PC-9 (cell line): ENCODE results near the gene CRTC3.

Experiments used
- EZH2 ChIP-seq: fragments of 200-600 bp; sonication (generic); IDR thresholded peaks from 2 replicates; pipeline ENCODE4 v1.8.0; 2017; ENCODE audit warnings: antibody characterized with exemption, low read depth
- TF ChIP-seq, protein P1 (sequence below): fragments of 200-600 bp; sonication (generic); conservative IDR thresholded peaks from 2 replicates; pipeline ENCODE4 v1.6.1; 2017; ENCODE audit warnings: mixed run types, antibody characterized with exemption, mild to moderate bottlenecking, moderate library complexity

DNA sequence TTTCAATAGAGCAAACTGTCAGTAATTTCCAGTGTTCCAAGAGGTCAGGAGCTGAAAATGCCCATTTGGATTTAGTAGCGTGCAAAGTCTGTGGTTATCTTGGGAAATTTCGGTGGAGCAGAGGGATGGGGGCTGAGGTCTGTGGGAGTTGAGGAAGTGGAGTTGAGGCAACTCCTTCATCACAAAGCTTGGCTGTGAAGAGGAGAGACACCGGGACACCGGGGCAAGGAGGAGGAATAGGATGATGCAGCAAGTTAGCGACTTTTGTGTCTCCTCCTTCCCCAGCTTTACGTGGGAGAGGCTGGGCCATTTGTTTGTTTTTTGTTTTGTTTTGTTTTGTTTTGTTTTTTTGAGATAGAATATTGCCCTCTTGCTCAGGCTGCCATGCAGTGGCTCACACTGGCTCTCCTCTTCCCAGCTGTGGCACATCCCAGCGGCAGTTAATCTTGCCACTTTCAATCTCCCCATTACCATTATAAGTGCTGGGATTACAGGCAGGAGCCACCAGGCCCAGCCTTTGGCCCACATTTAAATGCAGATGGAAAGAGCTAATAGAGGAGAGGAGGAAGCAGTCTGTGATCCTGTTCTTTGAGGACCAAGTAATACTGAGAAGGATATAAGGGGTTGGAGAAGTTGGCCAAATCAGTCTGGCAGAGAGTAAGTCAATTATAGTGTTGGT is 47.1 kb downstream of the CRTC3 start:
- TF ChIP-seq, protein P1, sequence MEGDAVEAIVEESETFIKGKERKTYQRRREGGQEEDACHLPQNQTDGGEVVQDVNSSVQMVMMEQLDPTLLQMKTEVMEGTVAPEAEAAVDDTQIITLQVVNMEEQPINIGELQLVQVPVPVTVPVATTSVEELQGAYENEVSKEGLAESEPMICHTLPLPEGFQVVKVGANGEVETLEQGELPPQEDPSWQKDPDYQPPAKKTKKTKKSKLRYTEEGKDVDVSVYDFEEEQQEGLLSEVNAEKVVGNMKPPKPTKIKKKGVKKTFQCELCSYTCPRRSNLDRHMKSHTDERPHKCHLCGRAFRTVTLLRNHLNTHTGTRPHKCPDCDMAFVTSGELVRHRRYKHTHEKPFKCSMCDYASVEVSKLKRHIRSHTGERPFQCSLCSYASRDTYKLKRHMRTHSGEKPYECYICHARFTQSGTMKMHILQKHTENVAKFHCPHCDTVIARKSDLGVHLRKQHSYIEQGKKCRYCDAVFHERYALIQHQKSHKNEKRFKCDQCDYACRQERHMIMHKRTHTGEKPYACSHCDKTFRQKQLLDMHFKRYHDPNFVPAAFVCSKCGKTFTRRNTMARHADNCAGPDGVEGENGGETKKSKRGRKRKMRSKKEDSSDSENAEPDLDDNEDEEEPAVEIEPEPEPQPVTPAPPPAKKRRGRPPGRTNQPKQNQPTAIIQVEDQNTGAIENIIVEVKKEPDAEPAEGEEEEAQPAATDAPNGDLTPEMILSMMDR: no peak
- TF ChIP-seq EZH2: no peak
